KMS-11 (cell line): Measurements from ENCODE around the gene PTGS2.
"Not testable (repeated sequence)": the region's sequence is repeated elsewhere in the genome, so short reads cannot be mapped to it uniquely, and the experiment has no call there.

Source experiments
- H2AFZ ChIP-seq: fragments of 200-600 bp; sonication (generic); 2 replicates; pipeline ENCODE4 v1.6.1; 2016; ENCODE audit warnings: antibody characterized with exemption, mixed run types, low read depth
- H3K27ac ChIP-seq: fragments of 200-600 bp; sonication (generic); 2 replicates; pipeline ENCODE4 v1.6.1; 2016; ENCODE audit warnings: mild to moderate bottlenecking, mixed run types
- H3K27me3 ChIP-seq: fragments of 200-600 bp; sonication (generic); 2 replicates; pipeline ENCODE4 v1.6.1; 2017; ENCODE audit warnings: mild to moderate bottlenecking, low read depth, mixed run types, moderate library complexity; ENCODE audit not compliant: insufficient read depth
- H3K36me3 ChIP-seq: fragments of 200-600 bp; sonication (generic); 2 replicates; pipeline ENCODE4 v1.6.1; 2017; ENCODE audit warnings: mild to moderate bottlenecking, mixed run types; ENCODE audit not compliant: insufficient read depth
- H3K4me1 ChIP-seq: fragments of 200-600 bp; sonication (generic); 2 replicates; pipeline ENCODE4 v1.6.1; 2016; ENCODE audit warnings: mild to moderate bottlenecking, low read depth, mixed run types; ENCODE audit not compliant: poor library complexity, severe bottlenecking
- H3K4me2 ChIP-seq: fragments of 200-600 bp; sonication (generic); 2 replicates; pipeline ENCODE4 v1.7.0; 2016; ENCODE audit warnings: mild to moderate bottlenecking, mixed run types
- H3K4me3 ChIP-seq: fragments of 200-600 bp; sonication (generic); IDR thresholded peaks from 2 replicates; pipeline ENCODE4 v1.6.1; 2017; ENCODE audit warnings: low read depth, low read length, mixed read lengths; ENCODE audit not compliant: insufficient read depth
- H3K79me2 ChIP-seq: fragments of 200-600 bp; sonication (generic); 2 replicates; pipeline ENCODE4 v1.6.1; 2016; ENCODE audit warnings: low read depth, mixed run types; ENCODE audit not compliant: insufficient read depth
- H3K9ac ChIP-seq: fragments of 200-600 bp; sonication (generic); 2 replicates; pipeline ENCODE4 v1.6.1; 2016; ENCODE audit warnings: mild to moderate bottlenecking, mixed run types
- H4K20me1 ChIP-seq: fragments of 200-600 bp; sonication (generic); 2 replicates; pipeline ENCODE4 v1.6.1; 2016; ENCODE audit warnings: mild to moderate bottlenecking, mixed run types; ENCODE audit not compliant: insufficient read depth
- TF ChIP-seq, protein P1 (sequence below): fragments of 200-600 bp; sonication (generic); conservative IDR thresholded peaks from 2 replicates; pipeline ENCODE4 v1.6.1; 2017; ENCODE audit warnings: low read depth, mild to moderate bottlenecking, antibody characterized with exemption, low read length, moderate library complexity, mixed read lengths

PTGS2 gene

GRCh38 chr1:186648613-186649012 lies 31.6 kb downstream of the PTGS2 start:
- Histone ChIP-seq H3K36me3 (no peaks in the 10 kb centered on the region), H3K4me3 (no peak overlapping the region), H3K27ac (no peak overlapping the region), H3K4me2 (no peak overlapping the region), H3K9ac (no peak overlapping the region), H3K4me1 (no peaks in the 10 kb centered on the region), H2AFZ (no peak overlapping the region), H3K79me2 (no peaks in the 10 kb centered on the region), H3K27me3 (no peaks in the 10 kb centered on the region), H4K20me1 (no peaks in the 10 kb centered on the region)
- TF ChIP-seq, protein P1, sequence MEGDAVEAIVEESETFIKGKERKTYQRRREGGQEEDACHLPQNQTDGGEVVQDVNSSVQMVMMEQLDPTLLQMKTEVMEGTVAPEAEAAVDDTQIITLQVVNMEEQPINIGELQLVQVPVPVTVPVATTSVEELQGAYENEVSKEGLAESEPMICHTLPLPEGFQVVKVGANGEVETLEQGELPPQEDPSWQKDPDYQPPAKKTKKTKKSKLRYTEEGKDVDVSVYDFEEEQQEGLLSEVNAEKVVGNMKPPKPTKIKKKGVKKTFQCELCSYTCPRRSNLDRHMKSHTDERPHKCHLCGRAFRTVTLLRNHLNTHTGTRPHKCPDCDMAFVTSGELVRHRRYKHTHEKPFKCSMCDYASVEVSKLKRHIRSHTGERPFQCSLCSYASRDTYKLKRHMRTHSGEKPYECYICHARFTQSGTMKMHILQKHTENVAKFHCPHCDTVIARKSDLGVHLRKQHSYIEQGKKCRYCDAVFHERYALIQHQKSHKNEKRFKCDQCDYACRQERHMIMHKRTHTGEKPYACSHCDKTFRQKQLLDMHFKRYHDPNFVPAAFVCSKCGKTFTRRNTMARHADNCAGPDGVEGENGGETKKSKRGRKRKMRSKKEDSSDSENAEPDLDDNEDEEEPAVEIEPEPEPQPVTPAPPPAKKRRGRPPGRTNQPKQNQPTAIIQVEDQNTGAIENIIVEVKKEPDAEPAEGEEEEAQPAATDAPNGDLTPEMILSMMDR: no peak

- H3K4me3 ChIP-seq, H3K4me2 ChIP-seq: not testable (repeated sequence)
Observed at GRCh38 chr1:186647985-186648384, 32.2 kb downstream of the PTGS2 start.

GRCh38 chr1:186643614-186644013 lies 36.6 kb downstream of the PTGS2 start:
- Histone ChIP-seq H3K4me1 (no peaks in the 10 kb centered on the region), H3K4me2 (no peak overlapping the region)

More at GRCh38 chr1:186647985-186648384, 32.2 kb downstream of the PTGS2 start:
- H3K36me3 ChIP-seq, H4K20me1 ChIP-seq, H2AFZ ChIP-seq, H3K79me2 ChIP-seq, H3K9ac ChIP-seq, H3K27ac ChIP-seq, H3K4me1 ChIP-seq, H3K27me3 ChIP-seq: not testable (repeated sequence)

GRCh38 chr1:186637567-186637966 lies 42.7 kb downstream of the PTGS2 start:
- not testable (repeated sequence) for H3K27ac ChIP-seq, H3K4me3 ChIP-seq, H3K36me3 ChIP-seq, H3K27me3 ChIP-seq, H3K9ac ChIP-seq, H3K4me1 ChIP-seq, H2AFZ ChIP-seq, H3K4me2 ChIP-seq, H4K20me1 ChIP-seq, H3K79me2 ChIP-seq

More at GRCh38 chr1:186643614-186644013, 36.6 kb downstream of the PTGS2 start:
- H3K4me3 ChIP-seq: no peak overlapping the region
- H4K20me1 ChIP-seq: no peaks in the 10 kb centered on the region
- no peak overlapping the region for H2AFZ ChIP-seq
- H3K36me3 ChIP-seq: no peaks in the 10 kb centered on the region
- TF ChIP-seq, protein P1: no peak
- no peak overlapping the region for H3K9ac ChIP-seq
- H3K27me3 ChIP-seq: no peaks in the 10 kb centered on the region
- no peak overlapping the region for H3K27ac ChIP-seq
- no peaks in the 10 kb centered on the region for H3K79me2 ChIP-seq

DNA sequence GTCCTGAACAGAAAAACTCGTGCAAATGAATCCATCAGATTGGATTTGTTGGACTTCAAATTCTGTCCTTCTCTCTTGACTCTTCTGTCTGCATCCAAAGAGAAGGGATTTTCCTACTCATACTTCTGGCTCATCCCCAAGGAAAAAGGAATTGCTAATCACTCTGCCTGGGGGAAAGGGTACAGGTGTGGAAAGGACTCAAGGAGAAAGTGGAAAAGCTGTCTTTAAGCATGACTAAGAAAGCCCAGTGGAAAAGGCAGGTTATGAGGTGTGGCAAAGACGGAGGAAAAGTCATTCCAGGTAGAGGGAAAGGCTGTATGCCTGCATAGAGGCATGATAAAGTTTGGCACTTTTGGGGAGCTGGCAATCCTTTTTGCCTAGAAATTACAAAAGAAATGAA lies 43.4 kb downstream of the PTGS2 start:
- Histone ChIP-seq H3K27ac (no peak overlapping the region), H3K9ac (no peak overlapping the region), H3K36me3 (no peaks in the 10 kb centered on the region), H3K4me1 (no peaks in the 10 kb centered on the region), H3K4me2 (no peak overlapping the region), H3K27me3 (no peaks in the 10 kb centered on the region), H3K4me3 (no peak overlapping the region), H2AFZ (no peak overlapping the region), H4K20me1 (no peaks in the 10 kb centered on the region), H3K79me2 (no peaks in the 10 kb centered on the region)
- TF ChIP-seq, protein P1: no peak
